Measurements from ENCODE around the gene TNK2.
A peak's percentile ranks its signal among the peaks of the same experiment; 100 is the strongest.
"Not testable (repeated sequence)": the region's sequence is repeated elsewhere in the genome, so short reads cannot be mapped to it uniquely, and the experiment has no call there.

The TNK2 gene

GRCh38 chr3:195883160-195883559, 25.2 kb downstream of the TNK2 start:
- no peak for DNase-seq

- no peak for DNase-seq
Observed at GRCh38 chr3:195882002-195882441, 26.3 kb downstream of the TNK2 start.

GRCh38 chr3:195881276-195881988, 26.9 kb downstream of the TNK2 start:
- DNase-seq, result no peak

- no peak for DNase-seq
Observed at GRCh38 chr3:195880037-195880431, 28.3 kb downstream of the TNK2 start.

DNA sequence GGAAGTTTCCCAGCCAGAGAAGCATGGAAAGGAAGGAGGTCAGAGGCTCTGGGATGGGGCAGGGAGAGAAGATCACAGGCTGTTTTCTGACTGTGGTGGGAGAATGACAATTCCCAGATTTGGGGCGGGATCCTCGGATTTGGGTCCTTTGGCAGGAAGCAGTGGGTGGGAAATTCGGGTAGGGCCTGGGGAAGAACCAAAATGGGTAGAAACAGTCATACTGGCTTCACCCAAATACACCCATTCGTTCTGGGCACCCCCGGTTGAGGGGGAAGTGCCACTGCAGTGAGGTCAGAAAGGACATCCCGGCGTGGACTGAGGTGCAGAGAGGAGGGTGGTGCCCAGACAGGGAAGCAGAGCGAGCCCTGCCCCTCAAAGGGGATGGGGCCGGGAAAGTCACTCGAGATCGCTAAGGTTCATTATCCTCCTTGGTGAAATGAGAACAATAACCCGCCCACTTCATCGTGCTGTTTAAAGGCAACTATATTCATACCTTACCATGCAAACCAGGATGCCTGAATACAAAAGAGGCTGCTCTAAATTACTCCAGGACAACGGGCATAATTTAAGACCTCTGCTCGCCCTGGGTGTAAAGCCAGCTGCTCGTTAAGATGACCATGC, 28.8 kb downstream of the TNK2 start:
- DNase-seq, result no peak

DNA sequence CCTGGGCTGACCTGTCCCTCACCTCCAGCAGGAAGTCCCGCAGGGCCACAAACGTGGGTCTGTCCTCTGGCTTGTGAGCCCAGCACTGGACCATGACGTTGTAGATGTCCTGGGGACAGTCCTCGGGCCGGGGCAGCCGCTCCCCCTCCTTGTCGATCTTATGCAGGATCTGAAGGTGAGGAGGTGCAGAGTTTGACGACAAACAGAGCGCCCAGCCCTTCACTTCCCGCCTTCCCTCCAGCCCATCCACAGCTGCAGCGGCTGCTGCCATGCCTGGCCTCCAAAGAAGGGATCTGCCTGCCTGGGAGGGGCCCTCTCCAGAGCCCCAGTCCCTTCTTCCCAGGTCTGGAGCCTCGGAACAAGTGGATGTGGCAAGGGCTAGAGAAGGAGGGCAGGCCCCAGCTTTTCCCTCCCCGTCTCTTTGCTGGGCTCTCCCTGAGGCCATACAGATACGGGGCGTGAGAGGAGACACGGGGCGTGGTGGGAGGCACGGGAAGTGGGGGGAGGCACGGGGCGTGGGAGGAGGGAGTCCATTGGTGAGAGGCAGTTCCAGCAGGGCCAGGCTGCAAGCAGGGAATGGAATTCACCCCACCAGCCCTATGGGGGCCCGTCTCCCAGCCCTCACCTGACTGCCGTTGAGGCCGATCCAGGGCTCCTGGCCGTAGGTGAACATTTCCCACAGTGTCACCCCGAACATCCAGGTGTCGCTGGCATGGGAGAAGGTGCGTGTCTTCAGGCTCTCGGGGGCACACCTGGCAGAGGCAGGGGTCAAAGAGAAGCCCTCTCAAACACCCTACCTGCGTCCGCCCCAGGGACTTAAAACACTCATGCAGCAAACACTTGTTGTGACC, 29.7 kb downstream of the TNK2 start:
- DNase-seq, result no peak

GRCh38 chr3:195877767-195878423, 30.5 kb downstream of the TNK2 start:
- no peak for DNase-seq

- DNase-seq, result no peak
Observed at GRCh38 chr3:195877136-195877715, 31.1 kb downstream of the TNK2 start.

DNA sequence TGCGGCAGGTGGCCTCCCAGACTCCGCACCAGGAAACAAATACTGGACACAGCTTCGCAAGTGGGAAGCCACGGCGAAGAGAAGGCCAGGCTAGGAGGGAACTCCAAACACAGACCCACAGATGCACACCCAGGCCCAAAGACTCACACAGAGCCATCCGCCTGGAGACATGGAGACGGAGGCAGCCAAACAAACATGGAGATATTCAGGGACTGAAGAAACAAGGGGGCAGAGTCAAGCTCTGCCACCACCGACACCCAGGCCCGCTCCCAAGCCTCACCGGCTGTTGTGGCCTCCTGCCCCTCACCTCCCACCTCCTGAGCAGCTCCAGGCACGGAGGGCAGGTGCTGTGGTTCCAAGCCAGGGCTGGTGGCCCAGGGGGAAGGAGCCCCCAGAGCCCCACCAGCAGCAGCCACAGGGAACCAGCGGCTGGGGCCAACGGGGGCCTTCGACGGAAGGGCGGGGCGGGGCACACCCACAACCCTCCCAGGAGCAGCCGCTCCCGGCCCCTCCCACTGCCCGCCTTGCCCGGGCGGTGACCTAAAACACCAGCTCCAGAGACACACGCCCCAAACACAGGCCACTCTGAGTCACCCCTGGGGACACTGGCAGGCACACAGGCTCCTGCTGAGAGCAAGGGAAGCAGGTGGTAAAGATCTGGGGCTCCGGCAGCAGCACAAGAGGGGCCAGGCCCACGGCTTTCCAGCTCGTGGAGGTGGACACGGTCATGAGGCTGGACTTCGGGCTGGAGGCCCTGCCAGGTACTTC, 31.9 kb downstream of the TNK2 start:
- DNase-seq, result peak; percentile 20

- no peak for DNase-seq
Observed at GRCh38 chr3:195875482-195876236, 32.7 kb downstream of the TNK2 start.

- no peak for DNase-seq
Observed at GRCh38 chr3:195873971-195874370, 34.4 kb downstream of the TNK2 start.

DNA sequence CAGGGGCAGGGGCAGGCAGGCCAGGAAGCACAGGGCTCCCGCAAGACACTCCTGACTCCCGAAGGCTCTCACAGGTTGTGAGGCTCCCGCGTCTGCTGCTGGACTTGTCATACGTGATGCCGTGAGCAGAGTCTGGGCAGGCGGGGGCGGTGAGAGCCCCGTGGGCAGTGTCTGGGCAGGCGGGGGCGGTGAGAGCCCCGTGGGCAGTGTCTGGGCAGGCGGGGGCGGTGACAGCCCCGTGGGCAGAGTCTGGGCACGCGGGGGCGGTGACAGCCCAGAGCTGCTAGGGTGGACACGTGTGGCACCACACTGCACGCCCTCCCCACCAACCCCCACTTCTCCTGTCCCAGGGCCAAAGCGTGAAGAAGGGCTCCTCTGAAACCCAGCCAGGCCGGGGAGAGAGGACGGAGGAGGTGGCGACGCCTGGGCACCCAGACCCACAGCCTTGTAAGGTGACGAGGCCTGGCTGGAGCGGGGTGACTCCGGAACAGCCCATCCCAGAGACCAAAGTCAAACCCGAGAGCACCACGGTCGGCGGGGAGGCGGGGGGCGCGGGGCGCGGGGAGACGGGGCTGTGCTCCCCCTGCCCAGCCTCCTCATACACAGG, 35.0 kb downstream of the TNK2 start:
- no peak for DNase-seq

GRCh38 chr3:195872800-195873199, 35.6 kb downstream of the TNK2 start:
- no peak for DNase-seq

GRCh38 chr3:195872097-195872496, 36.3 kb downstream of the TNK2 start:
- no peak for DNase-seq

DNA sequence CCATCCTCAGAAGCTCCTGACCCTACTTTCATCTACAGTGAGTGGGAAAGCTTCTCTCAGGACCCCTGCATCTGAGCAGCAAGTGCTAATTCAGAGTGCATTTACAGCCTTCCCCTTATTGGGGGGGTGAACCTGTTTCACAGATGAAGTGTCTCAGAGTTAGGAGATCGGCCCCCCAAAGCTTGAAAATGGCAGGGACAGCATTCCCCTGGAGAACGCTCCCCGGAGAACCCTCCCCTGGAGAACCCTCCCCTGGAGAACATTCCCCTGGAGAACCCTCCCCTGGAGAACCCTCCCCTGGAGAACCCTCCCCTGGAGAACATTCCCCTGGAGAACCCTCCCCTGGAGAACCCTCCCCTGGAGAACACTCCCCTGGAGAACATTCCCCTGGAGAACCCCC, 36.7 kb downstream of the TNK2 start:
- DNase-seq, result not testable (repeated sequence)

GRCh38 chr3:195870937-195871336, 37.4 kb downstream of the TNK2 start:
- DNase-seq, result no peak

DNA sequence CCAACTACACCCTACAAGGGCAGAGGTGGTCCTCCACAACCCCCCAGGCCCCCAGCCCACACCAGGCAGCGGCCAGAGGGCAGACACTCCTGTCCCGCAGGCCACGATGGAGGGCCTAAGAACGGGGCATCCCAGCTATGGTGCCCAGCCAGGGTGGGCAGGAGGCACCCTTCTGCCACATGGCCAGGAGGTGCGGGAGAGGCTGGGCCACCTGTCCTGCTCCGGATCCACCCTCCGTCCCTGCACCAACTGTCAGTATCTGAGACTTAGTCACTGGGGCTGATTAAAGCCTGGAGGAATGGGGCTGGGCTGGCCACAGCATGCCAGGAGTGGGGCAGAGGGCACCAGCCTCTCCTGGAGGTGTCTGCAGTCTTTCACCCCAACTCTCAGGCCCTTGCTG, 37.9 kb downstream of the TNK2 start:
- no peak for DNase-seq

- no peak for DNase-seq
Observed at GRCh38 chr3:195869413-195870001, 38.8 kb downstream of the TNK2 start.

GRCh38 chr3:195868866-195869412, 39.4 kb downstream of the TNK2 start:
- DNase-seq, result no peak

- no peak for DNase-seq
Observed at GRCh38 chr3:195868336-195868865, 40.0 kb downstream of the TNK2 start.
